ENCODE data around the gene CCDC191. TPM values are rescaled to one million over a fixed set of nuclear protein-coding genes. Genes with fewer than 3 reads are reported as not detected.

The CCDC191 gene, protein sequence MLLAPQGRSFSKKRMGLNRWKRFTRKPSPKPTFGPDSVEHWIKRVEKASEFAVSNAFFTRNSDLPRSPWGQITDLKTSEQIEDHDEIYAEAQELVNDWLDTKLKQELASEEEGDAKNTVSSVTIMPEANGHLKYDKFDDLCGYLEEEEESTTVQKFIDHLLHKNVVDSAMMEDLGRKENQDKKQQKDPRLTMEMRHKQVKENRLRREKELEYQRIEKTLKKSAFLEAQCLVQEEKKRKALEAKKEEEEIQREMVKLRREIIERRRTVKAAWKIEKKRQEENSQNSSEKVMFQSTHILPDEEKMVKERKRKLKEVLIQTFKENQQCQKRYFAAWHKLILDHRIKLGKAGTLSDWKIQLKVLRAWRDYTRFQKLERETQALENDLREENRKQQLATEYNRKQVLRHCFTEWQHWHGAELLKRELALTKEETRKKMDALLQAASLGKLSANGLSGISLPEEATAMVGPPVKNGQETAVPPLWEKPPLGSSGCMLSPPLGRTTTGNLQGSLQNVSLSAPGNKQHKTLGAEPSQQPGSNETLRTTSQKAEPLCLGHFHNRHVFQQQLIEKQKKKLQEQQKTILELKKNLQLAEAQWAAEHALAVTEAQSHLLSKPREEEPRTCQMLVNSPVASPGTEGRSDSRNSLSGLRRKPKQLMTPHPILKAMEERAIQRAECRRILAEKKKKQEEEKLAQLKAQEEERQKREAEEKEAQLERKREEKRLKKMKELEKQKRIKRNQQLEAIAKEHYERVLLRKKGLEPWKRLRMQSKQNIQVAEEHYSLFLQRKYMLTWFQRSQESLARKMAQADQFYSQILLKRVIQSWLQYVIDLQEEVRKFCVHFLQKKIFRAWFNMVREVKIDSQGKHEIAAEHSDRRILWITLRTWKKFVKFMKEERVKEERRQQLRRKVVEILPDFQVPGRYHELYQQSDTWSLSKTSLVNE
- 1.6 and 1.9 TPM in 2 replicates for total RNA-seq

DNA sequence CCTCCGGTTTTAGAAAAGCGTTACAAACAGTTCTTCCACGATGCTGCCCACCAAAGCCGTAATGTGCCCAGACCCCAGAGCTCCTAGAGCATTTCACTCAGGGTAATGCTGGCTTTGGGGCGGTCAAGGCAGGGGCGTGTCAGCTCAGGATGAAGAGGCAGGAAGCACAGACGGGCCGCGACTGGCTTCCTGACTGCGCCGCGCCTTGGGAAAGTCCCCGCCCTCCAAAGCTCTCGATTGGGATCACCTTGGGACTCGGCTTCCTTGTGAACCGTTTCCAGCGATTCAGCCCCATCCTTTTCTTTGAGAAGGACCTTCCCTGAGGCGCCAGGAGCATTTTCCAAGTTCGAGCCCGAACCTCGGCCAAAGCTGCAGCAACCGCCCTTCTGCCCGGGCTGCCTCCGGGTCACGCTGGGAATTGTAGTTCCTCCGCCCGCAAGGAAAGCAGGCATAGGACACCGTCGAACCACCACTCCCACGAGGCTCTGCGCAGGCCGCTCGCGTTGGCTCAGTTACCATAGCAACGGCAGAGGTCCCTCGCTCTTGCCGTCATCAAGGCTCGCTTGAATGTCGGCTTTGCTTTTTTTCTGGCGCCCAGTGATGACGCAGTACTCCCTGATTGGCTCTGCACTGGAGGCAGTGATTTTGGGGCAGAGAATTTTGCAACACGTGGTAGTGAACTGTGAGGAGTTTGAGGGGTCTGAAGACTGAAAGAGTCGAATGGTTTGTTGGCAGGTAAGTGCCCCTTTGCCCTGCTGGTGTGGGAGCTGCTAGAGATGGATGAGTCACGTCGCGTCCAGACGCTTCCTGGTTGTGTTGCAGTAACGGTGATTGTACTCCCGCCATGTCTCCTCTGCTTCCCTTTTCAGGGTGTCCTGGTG lies at the start of gene CCDC191, which contains the start of gene QTRT2:
Gene CCDC191 (minus strand): TSS at position 397 of the 881 bp plus-strand sequence. CDS start 60 bp downstream, at position 337.
Gene QTRT2 (plus strand): TSS at position 608 of the 881 bp plus-strand sequence. CDS start 8,521 bp downstream, outside the sequence.
- H3K36me3 ChIP-seq (ENCODE audit: control insufficient read depth, insufficient read depth, low read length) = no peaks in the 10 kb centered on the region
- no peaks in the 10 kb centered on the region for H3K27me3 ChIP-seq (ENCODE audit: control insufficient read depth, insufficient read depth, low read length)
- FAIRE-seq (peak; percentile 96), DNase-seq (ENCODE audit: low read depth) (peak; percentile 97)
- H3K4me3 ChIP-seq (ENCODE audit: low read depth, low read length) = peak within 1 kb of the TSS; percentile 95
- TF ChIP-seq, protein P1, sequence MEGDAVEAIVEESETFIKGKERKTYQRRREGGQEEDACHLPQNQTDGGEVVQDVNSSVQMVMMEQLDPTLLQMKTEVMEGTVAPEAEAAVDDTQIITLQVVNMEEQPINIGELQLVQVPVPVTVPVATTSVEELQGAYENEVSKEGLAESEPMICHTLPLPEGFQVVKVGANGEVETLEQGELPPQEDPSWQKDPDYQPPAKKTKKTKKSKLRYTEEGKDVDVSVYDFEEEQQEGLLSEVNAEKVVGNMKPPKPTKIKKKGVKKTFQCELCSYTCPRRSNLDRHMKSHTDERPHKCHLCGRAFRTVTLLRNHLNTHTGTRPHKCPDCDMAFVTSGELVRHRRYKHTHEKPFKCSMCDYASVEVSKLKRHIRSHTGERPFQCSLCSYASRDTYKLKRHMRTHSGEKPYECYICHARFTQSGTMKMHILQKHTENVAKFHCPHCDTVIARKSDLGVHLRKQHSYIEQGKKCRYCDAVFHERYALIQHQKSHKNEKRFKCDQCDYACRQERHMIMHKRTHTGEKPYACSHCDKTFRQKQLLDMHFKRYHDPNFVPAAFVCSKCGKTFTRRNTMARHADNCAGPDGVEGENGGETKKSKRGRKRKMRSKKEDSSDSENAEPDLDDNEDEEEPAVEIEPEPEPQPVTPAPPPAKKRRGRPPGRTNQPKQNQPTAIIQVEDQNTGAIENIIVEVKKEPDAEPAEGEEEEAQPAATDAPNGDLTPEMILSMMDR (IDR thresholded peaks at IDR 0.05; ENCODE audit: insufficient read depth, low read length, severe bottlenecking) = no peak

GRCh38 chr3:114104414-114104813 lies 48.1 kb upstream of the CCDC191 start:
- no peak for FAIRE-seq
- TF ChIP-seq, protein P1 (IDR thresholded peaks at IDR 0.05; ENCODE audit: insufficient read depth, low read length, severe bottlenecking) = no peak

DNA sequence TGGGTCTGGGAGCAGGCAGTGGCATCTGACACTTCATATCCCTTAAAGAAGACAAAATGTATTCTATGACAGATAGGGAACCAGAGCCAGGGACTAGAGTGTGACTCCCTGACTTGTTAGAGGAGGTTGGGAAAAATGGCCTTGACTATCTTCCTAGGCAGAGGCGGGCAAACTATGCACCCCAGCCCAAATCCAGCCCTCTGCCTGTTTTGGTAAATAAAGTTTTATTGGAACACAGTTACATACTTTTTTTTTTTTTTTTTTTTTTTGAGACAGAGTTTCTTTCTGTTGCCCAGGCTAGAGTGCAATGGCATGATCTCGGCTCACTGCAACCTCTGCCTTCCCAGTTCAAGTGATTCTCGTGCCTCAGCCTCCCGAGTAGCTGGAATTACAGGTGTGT lies 47.5 kb upstream of the CCDC191 start:
- TF ChIP-seq, protein P1 (IDR thresholded peaks at IDR 0.05; ENCODE audit: insufficient read depth, low read length, severe bottlenecking) = no peak
- H3K4me3 ChIP-seq (ENCODE audit: low read depth, low read length) = no peak overlapping the region
- DNase-seq (ENCODE audit: low read depth) (no peak), FAIRE-seq (no peak)
- H3K27me3 ChIP-seq (ENCODE audit: control insufficient read depth, insufficient read depth, low read length) = peaks cover 1% of the 10 kb centered on the region
- H3K36me3 ChIP-seq (ENCODE audit: control insufficient read depth, insufficient read depth, low read length) = no peaks in the 10 kb centered on the region

More at GRCh38 chr3:114104414-114104813, 48.1 kb upstream of the CCDC191 start:
- Histone ChIP-seq H3K36me3 (ENCODE audit: control insufficient read depth, insufficient read depth, low read length) (no peaks in the 10 kb centered on the region), H3K4me3 (ENCODE audit: low read depth, low read length) (no peak overlapping the region), H3K27me3 (ENCODE audit: control insufficient read depth, insufficient read depth, low read length) (peaks cover 1% of the 10 kb centered on the region)
- DNase-seq (ENCODE audit: low read depth) = peak; percentile 62

GRCh38 chr3:114103181-114103580 lies 46.9 kb upstream of the CCDC191 start:
- no peak for FAIRE-seq
- H3K4me3 ChIP-seq (ENCODE audit: low read depth, low read length) = no peak overlapping the region
- H3K27me3 ChIP-seq (ENCODE audit: control insufficient read depth, insufficient read depth, low read length) = peaks cover 1% of the 10 kb centered on the region
- DNase-seq (ENCODE audit: low read depth) = no peak
- no peaks in the 10 kb centered on the region for H3K36me3 ChIP-seq (ENCODE audit: control insufficient read depth, insufficient read depth, low read length)
- TF ChIP-seq, protein P1 (IDR thresholded peaks at IDR 0.05; ENCODE audit: insufficient read depth, low read length, severe bottlenecking) = no peak

DNA sequence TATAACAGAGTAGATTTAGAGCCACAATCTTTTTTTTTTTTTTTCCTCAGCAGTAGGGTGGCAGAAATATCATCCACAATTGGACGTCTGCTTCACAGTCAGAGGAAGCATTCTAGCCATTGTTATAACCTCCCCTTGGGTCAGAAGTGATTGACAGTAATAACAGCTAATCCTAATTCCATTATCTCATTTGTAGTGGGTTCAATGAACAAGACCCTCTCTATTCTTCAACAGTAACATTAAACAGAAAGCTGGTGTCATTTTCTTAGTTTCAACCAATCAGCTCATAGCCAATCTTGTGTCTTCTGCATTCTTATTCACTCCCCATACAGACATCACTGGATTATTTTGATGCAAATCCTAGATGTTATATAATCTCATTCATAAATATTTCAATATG lies 44.8 kb upstream of the CCDC191 start:
- TF ChIP-seq, protein P1 (IDR thresholded peaks at IDR 0.05; ENCODE audit: insufficient read depth, low read length, severe bottlenecking) = no peak
- no peak for FAIRE-seq
- DNase-seq (ENCODE audit: low read depth) = no peak
- Histone ChIP-seq H3K36me3 (ENCODE audit: control insufficient read depth, insufficient read depth, low read length) (no peaks in the 10 kb centered on the region), H3K4me3 (ENCODE audit: low read depth, low read length) (no peak overlapping the region), H3K27me3 (ENCODE audit: control insufficient read depth, insufficient read depth, low read length) (peaks cover 1% of the 10 kb centered on the region)
